ENCODE data around the gene ARL14EPL.

GRCh38 chr5:116013207-116013785 lies 19.0 kb upstream of the ARL14EPL start:
- no peak for TF ChIP-seq CTCF (IDR thresholded peaks at IDR 0.05; ENCODE audit: low read length)
- no peak for TF ChIP-seq EZH2 (IDR thresholded peaks at IDR 0.05; ENCODE audit: borderline replicate concordance, low read length)

Data from OCI-LY1 (cell line).